HG03139 (cell line): ENCODE measurements around the gene CPEB1.
"Not testable (repeated sequence)": the region's sequence is repeated elsewhere in the genome, so short reads cannot be mapped to it uniquely, and the experiment has no call there.

Experiments
- ATAC-seq: cut with Tn5 transposase; IDR thresholded peaks from one replicate; pipeline ENCODE4 v1.9.1; 2021; ENCODE audit not compliant: unreplicated experiment

Gene CPEB1

DNA sequence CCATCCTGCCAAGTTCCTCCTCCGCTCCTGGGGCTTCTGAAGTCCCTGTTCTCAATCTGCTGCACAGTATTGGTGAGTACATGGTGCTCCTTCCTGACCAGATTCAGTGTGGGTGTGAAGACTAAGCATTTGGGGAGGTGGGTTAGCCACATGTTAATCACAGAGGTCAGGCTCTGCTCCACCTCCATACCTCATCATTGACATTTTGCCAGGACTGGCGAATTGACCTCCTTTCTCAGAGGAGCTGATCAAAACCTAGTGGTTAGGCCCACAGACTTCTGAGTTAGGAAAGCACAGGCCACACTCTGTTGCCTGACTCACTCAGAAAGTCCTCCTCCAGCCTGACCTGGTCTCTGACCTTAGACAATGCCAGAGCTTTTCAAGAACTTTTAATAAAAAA, 98.5 kb downstream of the CPEB1 start:
- no peak for ATAC-seq

- no peak for ATAC-seq
Measured at GRCh38 chr15:82545478-82545877, 101.7 kb downstream of the CPEB1 start.

DNA sequence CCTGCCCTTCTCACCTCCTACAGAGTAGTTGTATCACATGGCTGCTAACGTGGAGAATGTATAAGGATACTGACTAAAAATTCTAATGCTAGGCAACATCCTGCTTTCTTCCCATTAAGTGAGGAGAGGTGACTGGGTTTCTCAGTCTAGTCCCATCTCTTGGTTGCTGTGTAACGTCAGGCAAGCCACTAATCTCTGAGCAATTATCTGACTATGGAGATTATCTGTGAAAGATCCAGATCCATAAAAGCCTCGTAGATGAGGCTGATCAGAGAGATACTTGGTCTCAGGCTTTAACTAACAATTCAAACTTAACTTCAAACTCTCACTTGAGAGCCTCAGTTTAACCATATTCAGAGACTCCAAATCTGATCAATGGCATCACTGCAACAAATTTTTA, 102.2 kb downstream of the CPEB1 start:
- ATAC-seq = no peak

- ATAC-seq = no peak
Measured at GRCh38 chr15:82544431-82544830, 102.7 kb downstream of the CPEB1 start.

GRCh38 chr15:82543160-82543559, 104.0 kb downstream of the CPEB1 start:
- ATAC-seq = no peak

DNA sequence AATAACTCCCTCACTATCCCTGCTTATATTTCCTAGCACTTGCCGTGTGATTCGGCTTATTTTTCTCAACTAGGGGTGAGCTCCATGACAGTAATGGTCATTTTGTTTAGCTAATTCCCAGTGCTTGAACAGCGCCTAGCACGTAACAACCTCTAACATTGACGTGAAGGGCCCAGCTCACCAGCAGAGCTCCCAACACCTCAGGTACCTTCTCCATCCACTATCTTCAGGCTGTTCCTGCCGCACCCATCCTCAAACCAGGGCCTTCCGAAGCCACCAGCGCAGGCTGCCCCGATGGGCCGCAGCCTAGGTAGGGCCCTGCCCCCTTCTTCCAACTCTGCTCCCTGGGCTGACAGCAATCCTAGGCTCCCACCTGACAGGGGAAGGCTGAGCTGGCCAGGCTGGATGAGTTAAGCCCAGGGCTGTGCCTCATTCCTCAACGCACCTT, 106.2 kb downstream of the CPEB1 start:
- ATAC-seq = no peak

GRCh38 chr15:82540055-82540983, 106.8 kb downstream of the CPEB1 start, which contains the start of gene RPS17:
Gene RPS17 (minus strand): TSS chr15:82540457. CDS start chr15:82540428, 29 bp downstream.
- ATAC-seq = peak; percentile 95

GRCh38 chr15:82539691-82540054, 107.5 kb downstream of the CPEB1 start:
- ATAC-seq = no peak

GRCh38 chr15:82538961-82539690, 108.0 kb downstream of the CPEB1 start:
- ATAC-seq = no peak

DNA sequence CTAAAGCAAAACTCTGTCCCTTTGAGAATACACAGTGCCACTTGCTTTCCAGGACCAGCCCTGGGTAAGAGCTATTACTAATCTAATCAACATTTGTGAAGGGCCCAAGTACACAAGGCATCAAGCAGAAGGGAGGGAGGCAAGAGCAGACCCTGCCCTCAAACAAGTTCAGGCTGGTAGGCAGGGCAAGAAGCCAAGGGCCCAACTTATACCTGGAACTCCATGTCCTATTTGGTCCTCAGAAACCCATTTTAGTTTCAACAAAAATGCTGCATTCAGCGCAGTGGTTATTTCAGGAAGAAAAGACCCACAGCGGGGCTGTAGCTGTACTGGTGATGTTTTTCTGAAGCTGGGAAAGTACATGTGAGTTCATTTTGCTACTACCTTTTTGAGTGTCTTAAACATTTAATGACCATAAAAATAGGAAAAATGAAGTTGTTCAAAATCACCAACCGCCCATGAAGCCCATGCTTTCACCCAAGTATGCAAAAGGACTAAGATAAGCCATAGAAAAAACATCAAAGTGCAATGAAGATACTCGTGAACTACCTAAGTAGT, 109.7 kb downstream of the CPEB1 start:
- ATAC-seq = no peak

- ATAC-seq = no peak
Measured at GRCh38 chr15:82536409-82537350, 110.5 kb downstream of the CPEB1 start.

- ATAC-seq = no peak
Measured at GRCh38 chr15:82535566-82536408, 111.4 kb downstream of the CPEB1 start.

GRCh38 chr15:82535151-82535550, 112.0 kb downstream of the CPEB1 start:
- not testable (repeated sequence) for ATAC-seq

DNA sequence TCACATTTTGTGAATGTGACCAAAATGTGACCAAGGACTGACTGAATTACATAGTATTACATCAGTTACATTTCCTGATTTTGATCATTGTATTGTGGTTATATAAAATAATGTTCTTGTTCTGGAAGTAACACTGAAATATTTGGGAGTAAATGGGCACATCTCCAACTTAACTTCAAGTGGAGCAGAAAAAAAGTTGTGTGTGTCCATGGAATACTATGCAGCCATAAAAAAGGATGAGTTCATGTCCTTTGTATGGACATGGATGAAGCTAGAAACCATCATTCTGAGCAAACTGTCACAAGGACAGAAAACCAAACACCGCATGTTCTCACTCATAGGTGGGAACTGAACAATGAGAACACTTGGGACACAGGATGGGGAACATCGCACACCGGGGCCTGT, 112.7 kb downstream of the CPEB1 start:
- not testable (repeated sequence) for ATAC-seq

DNA sequence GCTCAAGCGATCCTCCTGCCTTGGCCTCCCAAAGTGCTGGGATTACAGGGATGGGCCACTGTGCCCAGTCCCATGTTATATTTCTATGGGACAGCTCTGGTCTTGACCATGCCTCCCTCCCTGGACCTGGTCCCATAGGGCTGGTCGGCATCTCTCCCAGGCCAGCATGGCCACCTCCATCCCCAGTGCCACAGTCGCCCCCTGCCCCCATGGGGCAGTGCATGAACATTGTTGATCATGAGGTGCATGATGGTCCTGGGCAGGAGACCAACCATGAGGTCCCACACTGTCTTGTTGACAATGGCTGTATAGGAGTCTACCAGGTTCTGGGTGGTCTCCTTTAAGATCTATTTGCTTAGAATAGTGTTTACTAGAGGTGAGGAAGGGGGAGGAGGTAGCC, 113.4 kb downstream of the CPEB1 start:
- ATAC-seq = no peak

DNA sequence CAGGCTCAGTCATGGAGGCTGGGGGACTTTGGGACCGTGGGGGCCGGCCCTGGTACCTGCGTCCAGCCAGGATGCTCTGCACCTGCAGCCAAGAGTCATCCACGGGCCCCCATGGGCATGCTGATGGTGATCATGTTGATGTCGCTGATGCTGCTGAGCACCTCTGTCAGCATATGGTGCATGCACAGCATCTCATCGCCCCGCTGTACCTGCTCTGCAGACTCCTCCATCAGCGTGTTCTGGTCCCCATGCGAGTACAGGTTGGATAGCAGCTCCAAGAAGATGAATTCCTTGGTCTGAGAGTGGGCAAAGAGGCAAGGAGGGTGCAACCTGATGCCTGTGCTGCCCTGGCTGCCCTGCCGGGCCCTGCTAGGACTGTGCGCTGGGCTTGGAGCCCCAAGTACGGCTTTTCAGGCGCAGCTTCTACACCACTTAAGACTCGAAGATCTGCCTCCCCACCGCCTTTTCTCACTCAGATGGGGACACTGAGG, 114.1 kb downstream of the CPEB1 start:
- no peak for ATAC-seq

GRCh38 chr15:82532383-82532990, 114.7 kb downstream of the CPEB1 start:
- ATAC-seq = no peak

DNA sequence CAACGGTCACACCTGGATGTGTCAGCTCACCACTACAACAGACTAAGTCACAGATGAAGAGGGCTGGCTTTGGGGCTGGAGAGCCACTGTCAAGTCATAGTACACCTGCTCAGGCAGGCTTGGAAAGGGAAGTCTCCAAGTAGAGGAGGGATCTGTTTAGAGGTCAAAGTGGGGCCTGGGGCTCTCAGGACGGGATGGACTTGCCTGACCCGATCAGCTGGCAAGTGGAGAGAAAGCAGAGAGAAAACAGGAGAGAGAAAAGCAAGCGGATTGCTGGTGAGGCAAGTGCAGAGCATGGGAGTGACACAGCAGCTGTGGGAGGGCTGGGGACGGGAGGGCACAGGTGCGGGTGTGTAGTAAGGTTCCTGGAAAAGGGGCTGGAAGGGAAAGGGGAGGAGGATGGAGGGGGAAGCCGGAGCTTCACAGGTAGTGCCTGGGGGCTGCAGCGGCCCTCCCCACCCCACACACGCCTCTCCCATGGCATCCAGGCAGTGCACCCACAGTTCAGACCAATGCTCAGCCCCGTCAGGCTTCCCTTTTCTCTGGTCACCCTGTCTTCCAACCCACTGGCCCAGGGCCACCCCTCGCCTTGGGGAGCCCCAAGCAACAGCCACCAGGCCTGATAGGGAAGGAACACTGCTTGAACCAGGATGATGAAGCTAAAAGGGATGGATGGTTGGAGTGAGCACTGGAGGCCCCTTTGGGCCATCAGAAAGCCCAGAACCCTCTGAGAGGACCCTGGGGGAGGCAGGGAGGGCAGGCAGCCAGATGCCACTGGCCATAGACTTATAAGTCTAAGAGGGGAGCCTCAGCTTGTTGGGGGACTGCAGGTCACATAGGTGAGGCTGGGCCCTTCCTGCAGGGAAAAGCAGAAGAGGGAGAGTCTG, 115.4 kb downstream of the CPEB1 start:
- ATAC-seq = no peak
